Loucy (cell line): ENCODE results near the gene FSIP1.

Experiments used
- H2AFZ ChIP-seq: fragments of 200-600 bp; sonication (generic); 2 replicates; pipeline ENCODE4 v1.6.0; 2016; ENCODE audit warnings: antibody characterized with exemption, mild to moderate bottlenecking, low read length, moderate library complexity
- H3F3A ChIP-seq: fragments of 200-600 bp; 2 replicates; pipeline ENCODE4 v1.6.0; 2016; ENCODE audit warnings: antibody characterized with exemption, low read depth, mild to moderate bottlenecking
- H3K27me3 ChIP-seq: fragments of 200-600 bp; sonication (generic); 2 replicates; pipeline ENCODE4 v1.6.1; 2014; ENCODE audit warnings: low read length, mild to moderate bottlenecking; ENCODE audit not compliant: insufficient read depth, poor library complexity, severe bottlenecking
- H3K36me3 ChIP-seq: fragments of 200-600 bp; sonication (generic); 2 replicates; pipeline ENCODE4 v1.6.1; 2016; ENCODE audit warnings: low read length; ENCODE audit not compliant: insufficient read depth
- H3K4me1 ChIP-seq: fragments of 200-600 bp; sonication (generic); 2 replicates; pipeline ENCODE4 v1.5.1; 2014; ENCODE audit warnings: low read length, mild to moderate bottlenecking; ENCODE audit not compliant: insufficient read depth, poor library complexity, severe bottlenecking
- H3K4me2 ChIP-seq: fragments of 200-600 bp; sonication (generic); 2 replicates; pipeline ENCODE4 v1.6.0; 2014; ENCODE audit warnings: antibody characterized with exemption, low read length, low read depth, mild to moderate bottlenecking; ENCODE audit not compliant: poor library complexity, severe bottlenecking
- H3K4me3 ChIP-seq: fragments of 200-600 bp; sonication (generic); 2 replicates; pipeline ENCODE4 v1.5.1; 2014; ENCODE audit warnings: low read length, mild to moderate bottlenecking, mixed read lengths; ENCODE audit not compliant: poor library complexity, severe bottlenecking
- H3K79me2 ChIP-seq: fragments of 200-600 bp; sonication (generic); 2 replicates; pipeline ENCODE4 v1.6.1; 2014; ENCODE audit warnings: low read length; ENCODE audit not compliant: insufficient read depth
- H3K9ac ChIP-seq: fragments of 200-600 bp; sonication (generic); 2 replicates; pipeline ENCODE4 v1.6.0; 2014; ENCODE audit warnings: mild to moderate bottlenecking, low read depth, low read length, moderate library complexity; ENCODE audit not compliant: poor library complexity, severe bottlenecking
- H3K9me2 ChIP-seq: fragments of 200-600 bp; sonication (generic); replicated peaks from 2 replicates; pipeline ENCODE4 v1.6.1; 2016; ENCODE audit warnings: low read depth, low read length, mixed read lengths
- H3K9me3 ChIP-seq: fragments of 200-600 bp; sonication (generic); 2 replicates; pipeline ENCODE4 v1.6.1; 2014; ENCODE audit warnings: mild to moderate bottlenecking, antibody characterized with exemption, low read length, low read depth; ENCODE audit not compliant: insufficient read depth
- H4K20me1 ChIP-seq: fragments of 200-600 bp; sonication (generic); 2 replicates; pipeline ENCODE4 v1.6.0; 2014; ENCODE audit warnings: antibody characterized with exemption, low read length, mild to moderate bottlenecking; ENCODE audit not compliant: insufficient read depth, poor library complexity, severe bottlenecking
- CTCF ChIP-seq: fragments of 200-600 bp; sonication (generic); conservative IDR thresholded peaks from 2 replicates; pipeline ENCODE4 v1.5.1; 2014; ENCODE audit warnings: mild to moderate bottlenecking, antibody characterized with exemption, low read length
- EZH2phosphoT487 ChIP-seq: fragments of 200-600 bp; IDR thresholded peaks from 2 replicates; pipeline ENCODE4 v1.6.1; 2018; ENCODE audit warnings: antibody characterized with exemption, mild to moderate bottlenecking, moderate library complexity, borderline replicate concordance

FSIP1 gene

DNA sequence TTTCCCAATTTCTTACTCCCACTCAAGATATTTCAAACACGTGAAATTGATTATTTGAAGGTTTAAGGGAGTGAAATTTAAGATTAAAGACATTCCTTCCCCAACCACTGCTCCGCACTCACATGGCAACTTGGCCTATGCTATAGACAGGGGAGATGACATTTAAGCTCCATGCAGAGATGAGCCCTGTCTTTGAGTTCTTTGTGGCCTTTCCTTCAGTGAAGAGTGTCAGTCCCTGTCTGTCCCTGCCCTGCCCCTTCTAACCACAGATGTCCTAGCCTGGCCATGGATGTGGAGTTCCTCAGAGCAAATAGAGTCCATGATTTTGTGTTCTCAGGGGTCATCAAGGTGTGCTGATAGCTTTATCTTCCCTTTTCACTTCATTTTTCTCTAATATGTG, 231.2 kb downstream of the FSIP1 start:
- TF ChIP-seq EZH2phosphoT487 (no peak), CTCF (no peak)

More for the DNA sequence above, 231.2 kb downstream of the FSIP1 start:
- no peaks in the 10 kb centered on the region for H3K9me2 ChIP-seq
- H3K4me2 ChIP-seq, result no peak overlapping the region
- no peaks in the 10 kb centered on the region for H3K9me3 ChIP-seq
- H2AFZ ChIP-seq, result no peak overlapping the region
- no peaks in the 10 kb centered on the region for H3K4me1 ChIP-seq
- no peaks in the 10 kb centered on the region for H3K79me2 ChIP-seq
- H3K27me3 ChIP-seq, result no peaks in the 10 kb centered on the region
- no peak overlapping the region for H3K4me3 ChIP-seq
- H3F3A ChIP-seq, result no peaks in the 10 kb centered on the region
- no peaks in the 10 kb centered on the region for H3K36me3 ChIP-seq
- H3K9ac ChIP-seq, result no peak overlapping the region
- no peaks in the 10 kb centered on the region for H4K20me1 ChIP-seq
